HG03025 (cell line): Measurements from ENCODE around the gene ITPR2.

Experiments used
- ATAC-seq: cut with Tn5 transposase; IDR thresholded peaks from one replicate; pipeline ENCODE4 v1.9.1; 2021; ENCODE audit warnings: mild to moderate bottlenecking, moderate library complexity; ENCODE audit not compliant: unreplicated experiment, low FRiP score

The ITPR2 gene

DNA sequence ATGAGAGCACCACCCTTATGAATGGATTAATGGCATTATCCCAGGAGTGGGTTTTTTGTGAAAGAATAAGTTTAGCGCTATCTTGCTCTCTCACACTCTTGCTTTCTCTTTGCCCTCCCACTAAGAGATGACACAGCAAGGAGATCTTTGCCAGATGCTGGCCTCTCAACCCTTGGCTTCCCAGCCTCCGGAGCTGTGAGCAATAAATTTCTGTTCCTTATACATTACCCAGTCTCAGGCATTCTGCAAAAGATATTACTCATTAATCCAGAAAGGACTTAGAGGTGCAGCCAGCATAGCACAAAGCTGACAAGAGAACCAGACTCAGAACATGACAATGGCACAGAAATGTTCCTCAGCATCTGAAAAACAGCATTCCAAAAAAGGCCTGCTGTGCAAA lies 190.6 kb downstream of the ITPR2 start:
- ATAC-seq, result no peak

GRCh38 chr12:26636710-26637328 lies 196.2 kb downstream of the ITPR2 start:
- no peak for ATAC-seq

- ATAC-seq, result no peak
Measured at GRCh38 chr12:26633591-26634210, 199.3 kb downstream of the ITPR2 start.

DNA sequence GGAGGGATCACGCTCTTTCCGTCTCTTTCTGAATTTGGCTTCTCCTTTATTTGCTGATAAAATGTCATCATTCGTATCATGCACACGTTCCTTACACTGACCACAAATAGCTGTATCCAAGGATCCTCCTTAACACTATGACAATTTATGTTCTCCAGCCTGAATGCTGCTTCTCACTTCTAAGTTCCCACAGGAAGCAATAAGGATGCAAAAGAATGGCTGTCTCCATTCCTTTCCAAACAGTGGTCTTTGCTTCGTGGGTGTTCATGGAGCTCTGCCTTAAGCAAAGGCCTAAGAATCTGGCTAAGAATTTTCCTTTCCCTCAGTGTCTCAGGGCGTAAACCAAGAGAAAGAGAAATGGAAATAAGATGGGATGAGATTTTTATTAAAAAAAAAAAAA lies 200.2 kb downstream of the ITPR2 start:
- ATAC-seq, result no peak

DNA sequence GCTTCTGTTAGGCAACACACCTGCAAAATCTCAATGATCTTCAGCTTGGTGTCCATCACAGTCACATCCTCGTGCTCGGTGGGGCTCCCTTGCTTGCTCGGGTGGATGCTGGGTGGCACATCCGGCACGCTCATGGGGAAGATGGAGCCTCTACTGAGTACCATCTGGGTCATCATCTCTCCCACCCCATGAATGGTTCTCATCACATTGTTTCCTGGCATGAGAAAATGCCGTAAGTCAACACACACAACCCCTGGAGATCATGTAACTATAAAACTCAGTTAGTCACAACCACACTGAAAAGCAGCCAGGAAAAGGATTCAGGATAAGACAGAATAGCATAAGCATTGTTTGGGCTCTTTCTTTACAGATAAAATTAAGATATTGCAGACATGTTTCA lies 201.1 kb downstream of the ITPR2 start:
- ATAC-seq, result no peak

GRCh38 chr12:26630546-26631027 lies 202.4 kb downstream of the ITPR2 start:
- no peak for ATAC-seq

DNA sequence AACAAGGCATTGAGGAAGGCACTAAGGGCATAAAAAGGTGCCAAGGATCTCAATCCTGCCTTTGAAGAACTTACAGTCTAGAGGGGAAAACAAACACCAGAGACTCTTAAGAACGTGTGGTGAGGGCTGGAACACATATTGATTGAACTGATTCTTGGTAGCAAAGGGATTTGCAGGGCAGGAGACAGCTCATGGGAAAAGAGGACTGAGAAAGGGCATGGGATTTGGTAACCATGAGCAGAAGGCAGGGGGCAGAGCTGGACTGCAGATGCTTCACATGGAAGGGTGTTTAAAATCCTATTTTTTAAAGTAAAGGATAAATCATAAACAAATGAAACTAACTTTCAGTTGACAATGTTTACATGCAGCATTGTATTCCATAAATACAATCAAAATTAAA lies 203.1 kb downstream of the ITPR2 start:
- ATAC-seq, result no peak

- no peak for ATAC-seq
Measured at GRCh38 chr12:26628234-26628633, 204.8 kb downstream of the ITPR2 start.

DNA sequence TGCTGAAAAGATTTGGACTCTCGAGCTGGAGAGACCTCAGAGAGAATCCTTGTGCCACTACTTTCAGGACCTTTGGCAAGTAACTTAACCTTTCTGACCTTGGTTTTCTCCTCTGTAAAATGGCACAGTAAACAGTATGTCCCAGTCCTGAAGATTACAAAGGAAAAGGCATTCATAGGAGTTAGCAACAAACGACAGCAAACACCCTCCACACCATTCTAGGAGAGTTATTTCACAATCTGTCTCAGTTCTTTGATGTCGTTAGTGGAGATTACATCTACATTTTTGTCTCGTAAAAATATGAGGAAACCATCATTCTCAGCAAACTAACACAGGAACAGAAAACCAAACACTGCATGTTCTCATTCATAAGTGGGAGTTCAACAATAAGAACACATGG lies 205.7 kb downstream of the ITPR2 start:
- ATAC-seq, result no peak

DNA sequence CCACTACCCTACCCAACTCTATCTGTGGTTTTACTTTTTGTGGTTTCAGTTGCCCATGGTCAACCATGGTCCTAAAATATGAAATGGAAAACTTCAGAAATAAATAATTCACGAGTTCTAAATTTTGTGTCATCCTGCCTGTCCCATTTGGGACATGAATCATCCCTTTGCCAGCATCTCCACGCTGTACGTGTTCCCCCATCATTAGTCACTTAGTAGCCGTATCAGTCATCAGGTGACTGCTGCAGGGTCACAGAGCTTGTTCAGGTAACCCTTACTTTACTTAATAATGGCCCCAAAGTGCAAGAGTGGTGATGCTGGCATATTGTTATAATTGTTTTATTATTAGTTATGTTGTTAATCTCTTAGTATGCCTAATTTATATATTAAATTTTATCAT lies 209.9 kb downstream of the ITPR2 start:
- no peak for ATAC-seq

- no peak for ATAC-seq
Measured at GRCh38 chr12:26622601-26623000, 210.4 kb downstream of the ITPR2 start.

DNA sequence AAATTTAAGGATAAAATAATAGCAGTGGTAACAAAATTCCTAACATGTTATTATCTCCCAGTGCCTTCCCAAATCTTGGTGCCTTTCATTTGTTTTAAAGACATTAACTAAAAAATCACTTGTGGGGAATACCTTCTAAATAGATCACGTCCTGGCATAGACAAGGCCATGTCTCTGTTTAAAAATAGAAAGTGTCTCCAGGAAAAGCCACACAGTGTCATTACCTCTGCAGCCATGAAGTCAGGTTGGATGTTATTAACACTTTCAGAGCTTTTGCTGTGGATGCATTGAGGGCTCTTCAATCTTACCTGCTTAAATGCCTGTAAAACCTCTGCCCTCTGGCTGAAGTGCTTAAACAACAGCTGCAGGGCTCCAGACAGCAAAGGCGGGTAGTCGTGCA lies 211.1 kb downstream of the ITPR2 start:
- ATAC-seq, result no peak

DNA sequence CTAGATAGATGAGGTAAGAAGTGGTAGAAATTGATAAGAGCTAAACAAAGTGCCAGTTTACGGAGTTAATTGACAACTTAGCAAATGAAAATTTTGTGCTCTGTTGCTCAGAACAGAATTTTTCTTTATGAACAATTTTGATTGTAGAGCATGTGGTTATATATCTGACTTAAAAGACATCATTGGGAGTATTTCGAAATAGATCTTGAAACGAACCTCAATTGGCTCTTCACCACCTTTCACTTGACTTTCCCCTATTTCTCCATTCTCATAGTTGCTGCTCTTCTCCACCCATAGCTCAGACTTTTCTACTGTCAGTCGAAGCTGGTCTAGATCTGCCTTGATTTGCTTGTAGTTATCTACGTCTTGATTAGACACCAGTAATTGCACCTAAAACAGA lies 212.1 kb downstream of the ITPR2 start:
- ATAC-seq, result no peak

GRCh38 chr12:26617513-26617912 lies 215.5 kb downstream of the ITPR2 start:
- ATAC-seq, result no peak

DNA sequence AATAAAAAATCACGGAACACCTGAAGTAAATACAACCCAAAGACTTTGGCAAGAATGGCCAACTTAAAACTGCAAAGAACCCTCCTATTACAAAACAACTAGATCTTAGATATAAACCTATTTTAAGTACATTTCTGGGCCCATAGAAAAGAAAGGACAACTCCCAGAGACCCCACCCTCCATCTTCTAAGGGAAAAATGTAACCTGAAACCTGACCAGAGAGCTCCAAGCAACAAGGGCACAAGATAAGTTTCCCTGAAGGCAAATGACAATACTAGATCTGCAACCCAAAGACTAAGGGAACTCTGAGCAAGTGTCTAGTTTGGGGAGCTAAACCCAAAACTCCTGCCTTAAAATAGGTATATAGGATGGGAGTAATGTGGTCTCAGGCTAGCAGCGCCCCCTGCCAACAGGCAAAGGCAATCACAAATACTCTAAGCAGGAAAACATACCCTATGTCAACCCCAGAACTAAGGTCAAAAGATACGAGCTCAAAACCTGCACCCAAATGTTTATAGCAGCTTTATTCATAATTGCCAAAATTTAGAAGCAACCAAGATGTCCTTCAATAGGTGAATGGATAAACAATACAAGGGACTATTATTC lies 218.9 kb downstream of the ITPR2 start:
- ATAC-seq, result no peak

GRCh38 chr12:26612203-26612602 lies 220.8 kb downstream of the ITPR2 start:
- no peak for ATAC-seq

GRCh38 chr12:26611598-26611997 lies 221.4 kb downstream of the ITPR2 start:
- ATAC-seq, result no peak

GRCh38 chr12:26610774-26611173 lies 222.2 kb downstream of the ITPR2 start:
- no peak for ATAC-seq

DNA sequence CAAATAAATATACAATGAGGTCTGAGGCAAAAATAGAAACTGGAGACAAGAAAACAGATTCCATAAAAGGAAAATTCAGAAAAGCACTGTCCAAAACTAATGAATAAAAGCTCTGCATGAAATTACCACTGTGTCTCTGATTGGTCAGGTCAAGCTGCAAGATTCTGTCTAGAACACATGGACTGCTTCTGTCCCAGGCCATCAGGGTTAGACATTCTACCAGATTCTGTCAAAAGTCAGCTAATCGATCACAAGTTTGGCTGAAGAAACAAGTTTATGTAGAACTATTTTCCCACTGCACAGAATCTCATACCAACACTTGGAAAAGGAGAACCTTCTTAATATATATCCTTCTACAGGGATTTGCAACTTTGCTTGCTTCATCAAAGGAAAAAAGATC lies 223.0 kb downstream of the ITPR2 start:
- no peak for ATAC-seq

DNA sequence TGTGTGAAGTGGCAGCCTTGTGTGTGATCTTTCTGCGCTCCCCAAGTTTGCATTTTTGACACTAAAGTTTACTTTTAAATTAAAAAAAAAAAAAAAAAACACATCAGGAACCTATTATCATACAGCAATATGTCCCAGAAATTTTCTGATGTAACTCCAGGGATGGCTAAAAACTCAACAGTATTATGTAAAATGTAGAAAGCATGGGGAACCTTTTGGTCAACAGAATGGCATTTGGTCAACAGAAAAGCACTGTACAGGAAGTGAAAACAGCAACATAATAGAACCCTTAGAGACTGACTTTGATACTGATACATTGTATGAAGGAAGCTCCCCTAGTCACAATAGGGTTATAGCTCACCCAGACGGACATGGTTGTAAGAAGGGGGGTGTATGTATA lies 224.3 kb downstream of the ITPR2 start:
- no peak for ATAC-seq

GRCh38 chr12:26608273-26608672 lies 224.7 kb downstream of the ITPR2 start:
- no peak for ATAC-seq

DNA sequence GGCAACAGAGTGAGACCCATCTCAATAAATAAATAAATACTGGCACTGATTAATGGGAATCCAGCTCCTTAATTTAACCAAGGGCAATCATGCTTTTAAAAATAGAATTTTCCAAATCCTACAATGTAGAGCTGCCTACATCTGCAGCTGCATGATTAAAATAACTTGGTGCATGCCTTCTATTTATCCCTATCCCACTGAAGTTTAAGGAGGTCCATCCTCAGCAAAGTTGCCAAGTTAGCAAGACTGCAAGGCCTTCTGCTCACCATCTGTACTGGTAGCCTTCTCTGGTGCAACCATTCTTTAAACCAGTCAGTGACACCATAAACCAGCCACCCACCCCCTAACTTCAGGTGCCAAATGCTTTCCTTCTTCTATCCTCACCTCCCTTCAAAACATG lies 226.1 kb downstream of the ITPR2 start:
- no peak for ATAC-seq
